HCT116 (cell line): ENCODE results near the gene PHF2.

Experiments used
- ATF3 ChIP-seq: IDR thresholded peaks from 2 replicates; pipeline ENCODE4 v1.6.1; 2012
- CTCF ChIP-seq, 3 experiments: fragments of 200-600 bp in 1 of 3; sonication (generic) in 1 of 3; IDR thresholded peaks in 2 of 3; conservative IDR thresholded peaks in 1 of 3; 2 replicates each; pipeline ENCODE4 v1.5.1; 2012 to 2017; ENCODE audit warnings: low read depth in 2 of 3, low read length in 2 of 3, antibody characterized with exemption in 1 of 3, borderline replicate concordance in 1 of 3, control low read depth in 1 of 3, mild to moderate bottlenecking in 1 of 3, mixed read lengths in 1 of 3, mixed run types in 1 of 3, moderate library complexity in 1 of 3; ENCODE audit not compliant: insufficient read depth in 1 of 3
- EZH2 ChIP-seq: fragments of 200-600 bp; sonication (generic); IDR thresholded peaks from 2 replicates; pipeline ENCODE4 v1.6.1; 2017; ENCODE audit warnings: antibody characterized with exemption, mixed run types
- JUND ChIP-seq: IDR thresholded peaks from 2 replicates; pipeline ENCODE4 v1.6.1; 2012
- POLR2A ChIP-seq: IDR thresholded peaks from 2 replicates; pipeline ENCODE4 v1.7.0; 2011; ENCODE audit warnings: borderline replicate concordance; ENCODE audit not compliant: insufficient read depth, insufficient read length; ENCODE audit errors: extremely low read depth
- SIN3A ChIP-seq: IDR thresholded peaks from 2 replicates; pipeline ENCODE4 v1.6.1; 2012; ENCODE audit warnings: low read depth
- SRF ChIP-seq: IDR thresholded peaks from 2 replicates; pipeline ENCODE4 v1.6.1; 2012; ENCODE audit warnings: low read depth
- ZNF274 ChIP-seq: fragments of 200-500 bp; sonication (Bioruptor generic); IDR thresholded peaks from 2 replicates; pipeline ENCODE4 v1.6.1; 2014; ENCODE audit warnings: mild to moderate bottlenecking, low read depth, low read length, inconsistent platforms

GRCh38 chr9:93648836-93649235 lies 72.5 kb downstream of the PHF2 start:
- TF ChIP-seq CTCF (IDR thresholded peaks at IDR 0.05 in 2 of 3, conservative IDR thresholded peaks at IDR 0.05 in 1 of 3; ENCODE audit: borderline replicate concordance in 1 of 3, insufficient read depth in 1 of 3, low read depth in 2 of 3, low read length in 2 of 3) (no peak), ATF3 (no peak), EZH2 (no peak), ZNF274 (no peak), SRF (no peak), SIN3A (no peak), JUND (no peak), POLR2A (no peak)
